SK-N-MC (cell line): ENCODE data around the gene ARPC4.

Source experiments
- EZH2 ChIP-seq: fragments of 200-600 bp; sonication (generic); IDR thresholded peaks from one replicate; pipeline ENCODE4 v1.6.1; 2017; ENCODE audit warnings: antibody characterized with exemption
- POLR2AphosphoS5 ChIP-seq: IDR thresholded peaks from 2 replicates; pipeline ENCODE4 v1.6.1; 2012; ENCODE audit warnings: mild to moderate bottlenecking, low read depth, low read length, borderline replicate concordance

DNA sequence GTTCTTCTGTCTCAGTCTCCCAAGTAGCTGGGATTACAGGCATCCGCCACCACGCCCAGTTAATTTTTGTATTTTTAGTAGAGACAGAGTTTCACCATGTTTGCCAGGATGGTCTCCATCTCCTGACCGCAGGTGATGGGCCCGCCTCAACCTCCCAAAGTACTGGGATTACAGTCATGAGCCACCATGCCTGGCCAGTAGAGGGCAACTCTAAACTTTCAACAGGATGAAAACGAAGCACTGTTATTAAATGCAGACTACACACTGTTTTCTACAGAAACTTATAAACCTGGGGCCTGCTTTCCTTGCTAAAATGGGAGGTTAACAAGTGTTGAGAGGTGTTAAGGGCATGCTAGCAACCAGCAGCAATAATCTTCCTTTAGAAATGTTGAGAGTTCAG is 7.6 kb downstream of the ARPC4 start:
- no peak for TF ChIP-seq EZH2
- no peak for TF ChIP-seq POLR2AphosphoS5
